ENCODE results near the gene EYS. TPM values are rescaled to one million over a fixed set of nuclear protein-coding genes. Genes with fewer than 3 reads are reported as not detected.

Gene EYS
- polyA plus RNA-seq, 1 experiment = not detected

DNA sequence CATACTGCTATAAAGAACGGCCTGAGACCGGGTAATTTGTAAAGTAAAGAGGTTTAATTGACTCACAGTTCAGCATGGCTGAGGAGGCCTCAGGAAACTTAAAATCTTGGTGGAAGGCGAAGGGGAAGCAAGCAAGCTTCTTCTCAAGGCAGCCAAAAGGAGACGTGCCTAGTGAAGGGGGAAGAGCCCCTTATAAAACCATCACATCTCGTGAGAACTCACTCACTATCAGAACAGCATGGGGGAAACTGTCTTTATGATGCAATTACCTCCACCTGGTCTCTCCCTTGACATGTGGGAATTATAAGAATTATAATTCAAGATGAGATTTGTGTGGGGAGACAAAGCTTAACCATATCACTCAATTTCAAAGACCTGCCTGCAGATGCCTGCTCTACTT is 447.0 kb downstream of the EYS start:
- ChIA-PET POLR2A (no interaction called here), CTCF (no interaction called here)
- no peak for DNase-seq (ENCODE audit: low read depth)
- TF ChIP-seq, protein P1, sequence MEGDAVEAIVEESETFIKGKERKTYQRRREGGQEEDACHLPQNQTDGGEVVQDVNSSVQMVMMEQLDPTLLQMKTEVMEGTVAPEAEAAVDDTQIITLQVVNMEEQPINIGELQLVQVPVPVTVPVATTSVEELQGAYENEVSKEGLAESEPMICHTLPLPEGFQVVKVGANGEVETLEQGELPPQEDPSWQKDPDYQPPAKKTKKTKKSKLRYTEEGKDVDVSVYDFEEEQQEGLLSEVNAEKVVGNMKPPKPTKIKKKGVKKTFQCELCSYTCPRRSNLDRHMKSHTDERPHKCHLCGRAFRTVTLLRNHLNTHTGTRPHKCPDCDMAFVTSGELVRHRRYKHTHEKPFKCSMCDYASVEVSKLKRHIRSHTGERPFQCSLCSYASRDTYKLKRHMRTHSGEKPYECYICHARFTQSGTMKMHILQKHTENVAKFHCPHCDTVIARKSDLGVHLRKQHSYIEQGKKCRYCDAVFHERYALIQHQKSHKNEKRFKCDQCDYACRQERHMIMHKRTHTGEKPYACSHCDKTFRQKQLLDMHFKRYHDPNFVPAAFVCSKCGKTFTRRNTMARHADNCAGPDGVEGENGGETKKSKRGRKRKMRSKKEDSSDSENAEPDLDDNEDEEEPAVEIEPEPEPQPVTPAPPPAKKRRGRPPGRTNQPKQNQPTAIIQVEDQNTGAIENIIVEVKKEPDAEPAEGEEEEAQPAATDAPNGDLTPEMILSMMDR (IDR thresholded peaks at IDR 0.05; ENCODE audit: insufficient read depth, low read depth, low read length) = no peak
- H3K36me3 ChIP-seq (ENCODE audit: control insufficient read depth, insufficient read depth, low read length) = no peaks in the 10 kb centered on the region
- no peaks in the 10 kb centered on the region for H3K27me3 ChIP-seq (ENCODE audit: control insufficient read depth, insufficient read depth, low read length)
- no peak overlapping the region for H3K4me3 ChIP-seq (ENCODE audit: low read depth, low read length)

DNA sequence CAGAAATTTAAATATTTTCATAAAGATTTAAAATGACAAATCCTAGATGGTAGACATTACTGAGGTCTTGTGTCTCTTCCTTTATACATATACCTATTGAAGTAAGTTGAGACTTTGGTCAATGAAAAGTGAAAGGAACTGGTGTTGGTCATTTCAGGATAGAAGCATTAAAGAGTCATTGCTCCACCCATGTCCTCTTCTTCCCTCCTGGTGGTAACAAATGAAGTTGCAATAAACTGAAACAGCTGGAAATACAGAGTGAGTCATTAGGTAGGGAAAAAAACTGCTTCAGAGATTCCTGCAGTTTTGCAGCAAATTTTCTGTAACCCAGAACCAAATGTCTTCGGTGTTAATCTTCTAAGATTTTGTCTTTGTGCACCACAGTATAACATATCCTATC is 448.0 kb downstream of the EYS start:
- no peak for DNase-seq (ENCODE audit: low read depth)
- TF ChIP-seq, protein P1 (IDR thresholded peaks at IDR 0.05; ENCODE audit: insufficient read depth, low read depth, low read length) = no peak
- ChIA-PET POLR2A (no interaction called here), CTCF (no interaction called here)
- no peak overlapping the region for H3K4me3 ChIP-seq (ENCODE audit: low read depth, low read length)
- H3K27me3 ChIP-seq (ENCODE audit: control insufficient read depth, insufficient read depth, low read length) = no peaks in the 10 kb centered on the region
- H3K36me3 ChIP-seq (ENCODE audit: control insufficient read depth, insufficient read depth, low read length) = no peaks in the 10 kb centered on the region

DNA sequence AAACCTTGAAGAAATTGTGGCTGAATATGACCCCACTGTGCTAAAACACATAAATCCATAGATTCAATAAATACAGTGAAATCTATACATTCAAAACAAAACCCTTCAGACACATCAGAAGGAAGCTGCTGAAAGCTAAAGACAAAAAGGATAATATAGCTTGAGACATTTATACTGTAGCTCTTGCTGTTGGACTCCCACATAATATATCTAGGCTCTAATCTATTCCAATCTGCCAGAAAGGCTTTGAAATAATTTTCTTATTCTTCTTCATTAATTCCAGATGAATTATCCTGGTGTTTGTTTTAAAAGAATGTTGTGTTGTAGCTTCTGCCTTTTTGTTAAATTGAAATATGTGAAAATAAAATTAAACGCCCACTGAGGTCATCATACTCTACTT is 454.0 kb downstream of the EYS start:
- TF ChIP-seq, protein P1 (IDR thresholded peaks at IDR 0.05; ENCODE audit: insufficient read depth, low read depth, low read length) = no peak

DNA sequence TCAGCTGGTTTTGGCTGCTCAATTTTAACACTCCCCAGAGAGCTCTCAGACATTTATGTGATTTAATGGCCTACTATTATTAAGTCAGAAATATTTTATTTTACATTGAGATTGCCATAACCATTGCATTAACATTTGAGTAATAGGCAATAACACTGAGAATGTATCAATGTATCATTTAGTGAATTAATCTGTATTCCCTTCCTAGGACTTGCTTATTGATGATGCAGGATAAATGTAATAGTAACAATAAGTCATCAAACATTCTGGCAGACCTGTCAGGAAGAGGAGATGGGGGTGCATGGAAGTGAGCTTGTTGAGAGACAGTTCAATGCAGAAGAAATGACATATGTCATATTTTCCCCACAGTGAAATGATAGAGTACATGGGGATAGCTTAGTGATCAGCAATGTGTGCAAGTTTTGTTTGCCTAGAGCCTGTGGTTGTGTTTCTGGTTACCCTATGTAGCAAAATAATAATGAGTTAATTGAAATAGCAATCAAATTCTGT is 458.9 kb downstream of the EYS start:
- no peaks in the 10 kb centered on the region for H3K27me3 ChIP-seq (ENCODE audit: control insufficient read depth, insufficient read depth, low read length)
- no peak for DNase-seq (ENCODE audit: low read depth)
- no peak overlapping the region for H3K4me3 ChIP-seq (ENCODE audit: low read depth, low read length)
- H3K36me3 ChIP-seq (ENCODE audit: control insufficient read depth, insufficient read depth, low read length) = no peaks in the 10 kb centered on the region
- ChIA-PET CTCF (no interaction called here), POLR2A (no interaction called here)
- TF ChIP-seq, protein P1 (IDR thresholded peaks at IDR 0.05; ENCODE audit: insufficient read depth, low read depth, low read length) = no peak

More for the DNA sequence above, 454.0 kb downstream of the EYS start:
- CTCF ChIA-PET = no interaction called here
- H3K4me3 ChIP-seq (ENCODE audit: low read depth, low read length) = no peak overlapping the region
- POLR2A ChIA-PET = no interaction called here
- no peaks in the 10 kb centered on the region for H3K36me3 ChIP-seq (ENCODE audit: control insufficient read depth, insufficient read depth, low read length)
- no peaks in the 10 kb centered on the region for H3K27me3 ChIP-seq (ENCODE audit: control insufficient read depth, insufficient read depth, low read length)
- DNase-seq (ENCODE audit: low read depth) = no peak

DNA sequence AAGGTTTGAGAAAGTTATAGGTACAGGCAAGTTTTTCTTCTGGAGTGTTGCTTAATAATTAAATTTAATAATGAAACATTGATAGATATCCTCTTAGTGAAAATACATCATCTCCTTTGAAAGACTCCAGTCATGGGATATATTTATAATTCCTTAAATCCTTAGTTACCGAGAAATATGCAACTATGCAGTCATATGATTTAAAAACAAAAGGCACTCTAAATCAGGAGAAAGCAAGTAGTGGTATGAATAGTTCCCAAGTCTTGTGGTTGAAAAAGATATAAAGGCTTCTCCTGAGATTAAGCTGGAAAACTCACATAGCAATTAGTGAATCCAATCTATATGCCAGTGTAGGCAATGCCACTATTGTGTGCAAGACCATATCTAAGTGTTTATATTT is 475.4 kb downstream of the EYS start:
- TF ChIP-seq, protein P1 (IDR thresholded peaks at IDR 0.05; ENCODE audit: insufficient read depth, low read depth, low read length) = no peak
- Histone ChIP-seq H3K4me3 (ENCODE audit: low read depth, low read length) (no peak overlapping the region), H3K36me3 (ENCODE audit: control insufficient read depth, insufficient read depth, low read length) (no peaks in the 10 kb centered on the region), H3K27me3 (ENCODE audit: control insufficient read depth, insufficient read depth, low read length) (no peaks in the 10 kb centered on the region)
- ChIA-PET CTCF (no interaction called here), POLR2A (no interaction called here)
- DNase-seq (ENCODE audit: low read depth) = no peak
